HepG2 (cell line): ENCODE results near the gene BLVRA. TPM values are rescaled to one million over a fixed set of nuclear protein-coding genes. Genes with fewer than 3 reads are reported as not detected.
A peak's percentile ranks its signal among the peaks of the same experiment; 100 is the strongest.

ENCODE experiments used
- KLF9 ChIP-seq: IDR thresholded peaks from 2 replicates; pipeline ENCODE4 v1.6.1; 2016; ENCODE audit warnings: low read depth
- RORA ChIP-seq: sonication (generic); formaldehyde crosslinking; IDR thresholded peaks from 2 replicates; pipeline ENCODE4 v1.5.0; 2020; ENCODE audit warnings: mild to moderate bottlenecking, missing genetic modification reagents, moderate library complexity
- UBTF ChIP-seq: sonication (generic); formaldehyde crosslinking; IDR thresholded peaks from 2 replicates; pipeline ENCODE4 v1.4.0; 2020; ENCODE audit warnings: mild to moderate bottlenecking, missing genetic modification reagents
- YEATS4 ChIP-seq: sonication (generic); formaldehyde crosslinking; IDR thresholded peaks from 2 replicates; pipeline ENCODE4 v1.4.0; 2020; ENCODE audit warnings: missing genetic modification reagents, borderline replicate concordance
- ZBTB43 ChIP-seq: sonication (generic); formaldehyde crosslinking; conservative IDR thresholded peaks from 2 replicates; pipeline ENCODE4 v1.4.0; 2020; ENCODE audit warnings: missing genetic modification reagents
- ZFP36 ChIP-seq: fragments of 150-350 bp; IDR thresholded peaks from 2 replicates; pipeline ENCODE4 v1.6.1; 2018; ENCODE audit warnings: borderline replicate concordance, low read length, low read depth; ENCODE audit not compliant: partially characterized antibody
- ZNF549 ChIP-seq: sonication (generic); formaldehyde crosslinking; IDR thresholded peaks from 2 replicates; pipeline ENCODE4 v1.5.0; 2020; ENCODE audit warnings: missing genetic modification reagents
- ZNF598 ChIP-seq: sonication (generic); formaldehyde crosslinking; IDR thresholded peaks from 2 replicates; pipeline ENCODE4 v1.5.1; 2020; ENCODE audit warnings: mild to moderate bottlenecking, missing genetic modification reagents, borderline replicate concordance
- polyA plus RNA-seq, 8 experiments: library from polyadenylated mRNA; depleted of rRNA in 3 of 8; stranded (reverse) in 7 of 8; unstranded in 1 of 8; fragments of >200 nt; fragmentation: Illumina TruSeq in 4 of 8; extraction: Trizol in 4 of 8; gene quantifications; 2 replicates each; pipeline versions ENCODE4 v1.2.1 to v1.2.3, GENCODE V29; 2011 to 2016; ENCODE audit warnings: low read depth in 4 of 8, missing spikeins in 1 of 8, mixed read lengths in 1 of 8; ENCODE audit not compliant: insufficient read depth in 1 of 8
- total RNA-seq, 5 experiments: library from RNA; depleted of rRNA; stranded (reverse); fragments of >200 nt; fragmentation: Illumina TruSeq; extraction: Trizol; gene quantifications; 2 replicates each; pipeline ENCODE4 v1.2.3, GENCODE V29; 2016; ENCODE audit warnings: low read depth in 1 of 5
- TF ChIP-seq, protein P1 (sequence below), 2 experiments: fragments of 450-650 bp in 1 of 2; sonication (generic) in 1 of 2; formaldehyde crosslinking in 1 of 2; IDR thresholded peaks; 2 replicates each; pipeline versions ENCODE4 v1.6.1 to v1.8.0; 2016 to 2022; ENCODE audit warnings: antibody characterized with exemption in 1 of 2, mild to moderate bottlenecking in 1 of 2, missing genetic modification reagents in 1 of 2
- TF ChIP-seq, protein P2 (sequence below): sonication (generic); formaldehyde crosslinking; IDR thresholded peaks from 2 replicates; pipeline ENCODE4 v1.8.0; 2022; ENCODE audit warnings: missing genetic modification reagents, mild to moderate bottlenecking, moderate library complexity, borderline replicate concordance

The BLVRA gene
- total and polyA plus RNA-seq, 2 of the 13 experiments (the other 11 are each of a cell fraction or from before 2014, with no cell fraction given), result 39.2 to 64.2 TPM

DNA sequence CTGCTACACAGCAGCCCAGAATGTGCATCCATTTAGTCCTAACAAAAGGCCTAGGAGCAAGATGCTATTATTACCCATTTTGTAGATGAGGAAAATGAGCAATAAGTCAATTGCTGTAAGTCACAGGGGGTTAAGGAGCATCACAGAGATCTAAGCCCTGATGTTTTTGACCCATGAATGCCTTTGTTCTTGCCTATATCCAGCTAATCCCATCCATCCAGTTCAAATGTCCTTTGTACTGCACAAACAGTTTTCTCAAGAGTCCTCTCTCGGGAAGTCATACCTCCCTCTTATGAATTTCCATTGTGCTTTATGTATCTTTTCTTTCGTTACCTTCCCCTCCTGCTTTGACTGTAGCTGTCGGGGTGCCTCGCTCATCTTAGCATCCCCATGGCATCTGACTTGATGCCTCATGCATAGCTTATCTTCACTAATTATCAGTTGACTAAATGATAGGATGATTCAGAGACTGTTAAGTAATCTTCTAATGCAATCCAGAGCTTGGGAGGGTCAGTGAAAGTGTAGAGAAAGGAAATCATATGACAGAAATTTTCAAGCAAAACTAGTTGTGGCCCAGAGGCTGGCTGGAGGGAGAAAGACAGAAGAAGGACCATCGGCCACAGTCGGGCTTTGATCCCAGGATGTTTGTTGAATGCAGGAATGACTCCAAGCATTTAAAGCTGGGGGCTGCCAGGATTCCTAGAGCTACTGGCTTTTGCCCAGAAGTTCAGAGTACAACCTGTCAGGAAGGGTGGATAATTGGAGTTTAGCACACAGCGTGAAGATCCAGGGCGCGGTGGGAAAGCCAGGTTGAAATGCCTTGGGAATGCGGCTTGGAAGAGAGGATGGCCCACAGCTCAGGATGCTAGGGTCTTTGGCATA is 23.5 kb downstream of the BLVRA start (continued):
- TF ChIP-seq, protein P1, sequence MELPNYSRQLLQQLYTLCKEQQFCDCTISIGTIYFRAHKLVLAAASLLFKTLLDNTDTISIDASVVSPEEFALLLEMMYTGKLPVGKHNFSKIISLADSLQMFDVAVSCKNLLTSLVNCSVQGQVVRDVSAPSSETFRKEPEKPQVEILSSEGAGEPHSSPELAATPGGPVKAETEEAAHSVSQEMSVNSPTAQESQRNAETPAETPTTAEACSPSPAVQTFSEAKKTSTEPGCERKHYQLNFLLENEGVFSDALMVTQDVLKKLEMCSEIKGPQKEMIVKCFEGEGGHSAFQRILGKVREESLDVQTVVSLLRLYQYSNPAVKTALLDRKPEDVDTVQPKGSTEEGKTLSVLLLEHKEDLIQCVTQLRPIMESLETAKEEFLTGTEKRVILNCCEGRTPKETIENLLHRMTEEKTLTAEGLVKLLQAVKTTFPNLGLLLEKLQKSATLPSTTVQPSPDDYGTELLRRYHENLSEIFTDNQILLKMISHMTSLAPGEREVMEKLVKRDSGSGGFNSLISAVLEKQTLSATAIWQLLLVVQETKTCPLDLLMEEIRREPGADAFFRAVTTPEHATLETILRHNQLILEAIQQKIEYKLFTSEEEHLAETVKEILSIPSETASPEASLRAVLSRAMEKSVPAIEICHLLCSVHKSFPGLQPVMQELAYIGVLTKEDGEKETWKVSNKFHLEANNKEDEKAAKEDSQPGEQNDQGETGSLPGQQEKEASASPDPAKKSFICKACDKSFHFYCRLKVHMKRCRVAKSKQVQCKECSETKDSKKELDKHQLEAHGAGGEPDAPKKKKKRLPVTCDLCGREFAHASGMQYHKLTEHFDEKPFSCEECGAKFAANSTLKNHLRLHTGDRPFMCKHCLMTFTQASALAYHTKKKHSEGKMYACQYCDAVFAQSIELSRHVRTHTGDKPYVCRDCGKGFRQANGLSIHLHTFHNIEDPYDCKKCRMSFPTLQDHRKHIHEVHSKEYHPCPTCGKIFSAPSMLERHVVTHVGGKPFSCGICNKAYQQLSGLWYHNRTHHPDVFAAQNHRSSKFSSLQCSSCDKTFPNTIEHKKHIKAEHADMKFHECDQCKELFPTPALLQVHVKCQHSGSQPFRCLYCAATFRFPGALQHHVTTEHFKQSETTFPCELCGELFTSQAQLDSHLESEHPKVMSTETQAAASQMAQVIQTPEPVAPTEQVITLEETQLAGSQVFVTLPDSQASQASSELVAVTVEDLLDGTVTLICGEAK (IDR thresholded peaks at IDR 0.05), result no peak
- TF ChIP-seq, protein P1 (CRISPR knock-in tag; IDR thresholded peaks at IDR 0.05), result no peak
- TF ChIP-seq ZBTB43 (CRISPR knock-in tag) (no peak), ZNF549 (CRISPR knock-in tag) (no peak), ZNF598 (CRISPR knock-in tag) (0 out of 2 replicates have a peak, but pooled peaks have one; percentile 23), KLF9 (no peak), RORA (CRISPR knock-in tag) (no peak), YEATS4 (CRISPR knock-in tag) (no peak), ZFP36 (no peak), UBTF (CRISPR knock-in tag) (no peak)
- TF ChIP-seq, protein P2, sequence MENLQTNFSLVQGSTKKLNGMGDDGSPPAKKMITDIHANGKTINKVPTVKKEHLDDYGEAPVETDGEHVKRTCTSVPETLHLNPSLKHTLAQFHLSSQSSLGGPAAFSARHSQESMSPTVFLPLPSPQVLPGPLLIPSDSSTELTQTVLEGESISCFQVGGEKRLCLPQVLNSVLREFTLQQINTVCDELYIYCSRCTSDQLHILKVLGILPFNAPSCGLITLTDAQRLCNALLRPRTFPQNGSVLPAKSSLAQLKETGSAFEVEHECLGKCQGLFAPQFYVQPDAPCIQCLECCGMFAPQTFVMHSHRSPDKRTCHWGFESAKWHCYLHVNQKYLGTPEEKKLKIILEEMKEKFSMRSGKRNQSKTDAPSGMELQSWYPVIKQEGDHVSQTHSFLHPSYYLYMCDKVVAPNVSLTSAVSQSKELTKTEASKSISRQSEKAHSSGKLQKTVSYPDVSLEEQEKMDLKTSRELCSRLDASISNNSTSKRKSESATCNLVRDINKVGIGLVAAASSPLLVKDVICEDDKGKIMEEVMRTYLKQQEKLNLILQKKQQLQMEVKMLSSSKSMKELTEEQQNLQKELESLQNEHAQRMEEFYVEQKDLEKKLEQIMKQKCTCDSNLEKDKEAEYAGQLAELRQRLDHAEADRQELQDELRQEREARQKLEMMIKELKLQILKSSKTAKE (CRISPR knock-in tag), result peak; percentile 69; the same call in 1 of the 2 replicates
